ENCODE results near the gene PIPOX. TPM values are rescaled to one million over a fixed set of nuclear protein-coding genes. Genes with fewer than 3 reads are reported as not detected.

Gene PIPOX
- polyA plus RNA-seq, 3 donors = 0.30 to 0.56 TPM; not detected in 1

DNA sequence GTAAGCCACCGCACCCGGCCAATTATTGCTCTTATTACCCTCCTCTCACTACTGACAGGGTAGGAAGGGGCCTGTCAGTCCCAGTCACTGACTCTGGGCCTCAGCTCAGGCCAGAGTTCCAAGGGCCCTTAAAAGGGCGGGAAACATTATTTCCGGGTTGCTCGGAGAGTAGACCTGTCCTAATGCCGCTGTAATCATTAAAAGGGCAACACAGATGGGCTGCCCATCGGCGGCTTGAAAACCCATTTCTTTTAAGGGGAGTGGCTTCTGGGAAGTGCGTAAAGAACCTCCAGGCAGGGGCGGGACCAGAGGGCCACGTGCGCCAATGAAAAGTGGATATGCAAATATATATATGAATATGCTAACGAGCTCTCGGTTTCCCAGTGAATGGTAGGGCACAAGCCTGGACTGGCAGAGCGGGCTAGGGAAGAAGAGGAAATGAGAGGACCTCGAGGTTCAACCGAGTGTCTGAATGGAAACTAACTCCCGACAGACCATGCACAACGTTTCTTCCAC, 26.6 kb downstream of the PIPOX start:
- H3K9me3 Mint-ChIP-seq = no peaks in the 10 kb centered on the region
- H3K9ac ChIP-seq (ENCODE audit: insufficient read depth, low read length, poor library complexity, severe bottlenecking) = no peak overlapping the region
- no peak overlapping the region for H2AFZ ChIP-seq (ENCODE audit: insufficient read depth, low read depth, low read length, poor library complexity, severe bottlenecking)

GRCh38 chr17:29070308-29070707, 27.4 kb downstream of the PIPOX start:
- WGBS (ENCODE audit: insufficient coverage) = 98% methylated on average over 6 of the region's 10 CpGs
- DNase-seq = no peak
- Histone ChIP-seq H3K79me2 (ENCODE audit: insufficient read depth, low read length) (no peaks in the 10 kb centered on the region), H4K20me1 (ENCODE audit: insufficient read depth, low read length) (no peaks in the 10 kb centered on the region), H2AFZ (ENCODE audit: insufficient read depth, low read depth, low read length, poor library complexity, severe bottlenecking) (no peak overlapping the region), H3K4me1 (ENCODE audit: control insufficient read depth in 1 of 2, insufficient read depth in 2 of 2, low read length in 2 of 2) (no peaks in the 10 kb centered on the region), H3K4me2 (replicated peaks; ENCODE audit: extremely low read depth, low read length, poor library complexity, severe bottlenecking) (no peak overlapping the region), H3K36me3 (replicated peaks in 1 of 2; ENCODE audit: control insufficient read depth in 1 of 2, insufficient read depth in 2 of 2, low read length in 2 of 2) (peaks cover 2 to 6% of the 10 kb centered on the region in 2 donors), H3K9ac (ENCODE audit: insufficient read depth, low read length, poor library complexity, severe bottlenecking) (no peak overlapping the region), H3K4me3 (replicated peaks in 1 of 3; ENCODE audit: low read depth in 2 of 3, low read length in 3 of 3) (no peak overlapping the region), H3K9me3 (replicated peaks in 1 of 2; ENCODE audit: control insufficient read depth in 1 of 2, insufficient read depth in 1 of 2, low read length in 2 of 2) (no peaks in the 10 kb centered on the region), H3K27ac (ENCODE audit: low read depth in 1 of 2, low read length in 2 of 2) (no peak overlapping the region), H3K27me3 (ENCODE audit: control insufficient read depth in 2 of 2, insufficient read depth in 2 of 2, low read length in 2 of 2) (no peaks in the 10 kb centered on the region)
- peaks cover 2 to 3% (median 2%) of the 10 kb centered on the region in 3 donors for H3K27me3 Mint-ChIP-seq (ENCODE audit: low read depth in 3 of 3)
- peaks cover 6 to 16% of the 10 kb centered on the region in 2 donors for H3K36me3 Mint-ChIP-seq
- H3K4me1 Mint-ChIP-seq = no peaks in the 10 kb centered on the region
- no peak overlapping the region for H3K27ac Mint-ChIP-seq
- no peak for TF ChIP-seq CTCF (IDR thresholded peaks at IDR 0.05)
- no peak overlapping the region for H3K4me3 Mint-ChIP-seq
- intact Hi-C loops (cut with micrococcal nuclease) = no loop called here
- no peaks in the 10 kb centered on the region for H3K9me3 Mint-ChIP-seq

More for the DNA sequence above, 26.6 kb downstream of the PIPOX start:
- Histone ChIP-seq H3K4me2 (replicated peaks; ENCODE audit: extremely low read depth, low read length, poor library complexity, severe bottlenecking) (no peak overlapping the region), H3K36me3 (replicated peaks in 1 of 2; ENCODE audit: control insufficient read depth in 1 of 2, insufficient read depth in 2 of 2, low read length in 2 of 2) (peaks cover 0 to 4% of the 10 kb centered on the region in 2 donors), H3K27me3 (ENCODE audit: control insufficient read depth in 2 of 2, insufficient read depth in 2 of 2, low read length in 2 of 2) (no peaks in the 10 kb centered on the region), H3K79me2 (ENCODE audit: insufficient read depth, low read length) (no peaks in the 10 kb centered on the region), H3K4me1 (ENCODE audit: control insufficient read depth in 1 of 2, insufficient read depth in 2 of 2, low read length in 2 of 2) (no peaks in the 10 kb centered on the region), H3K27ac (ENCODE audit: low read depth in 1 of 2, low read length in 2 of 2) (no peak overlapping the region), H4K20me1 (ENCODE audit: insufficient read depth, low read length) (no peaks in the 10 kb centered on the region), H3K9me3 (replicated peaks in 1 of 2; ENCODE audit: control insufficient read depth in 1 of 2, insufficient read depth in 1 of 2, low read length in 2 of 2) (no peaks in the 10 kb centered on the region), H3K4me3 (replicated peaks in 1 of 3; ENCODE audit: low read depth in 2 of 3, low read length in 3 of 3) (no peak overlapping the region)
- no peak for TF ChIP-seq CTCF (IDR thresholded peaks at IDR 0.05)
- intact Hi-C loops (cut with micrococcal nuclease) = no loop called here
- H3K27me3 Mint-ChIP-seq (ENCODE audit: low read depth in 3 of 3) = peaks cover 2 to 3% (median 2%) of the 10 kb centered on the region in 3 donors
- H3K4me1 Mint-ChIP-seq = no peaks in the 10 kb centered on the region
- H3K4me3 Mint-ChIP-seq = no peak overlapping the region
- 74% methylated on average over 14 of the region's 19 CpGs for WGBS (ENCODE audit: insufficient coverage)
- peak overlapping the region in 1 of 7 donors; percentile 14 for H3K27ac Mint-ChIP-seq
- H3K36me3 Mint-ChIP-seq = peaks cover 4 to 13% of the 10 kb centered on the region in 2 donors
- DNase-seq = peak in 2 of 3 donors; percentile 5 to 11

Measured in CD14-positive monocyte (primary cell).